ENCODE data around the gene ADCYAP1.
"Not testable (repeated sequence)": the region's sequence is repeated elsewhere in the genome, so short reads cannot be mapped to it uniquely, and the experiment has no call there.

The ADCYAP1 gene

DNA sequence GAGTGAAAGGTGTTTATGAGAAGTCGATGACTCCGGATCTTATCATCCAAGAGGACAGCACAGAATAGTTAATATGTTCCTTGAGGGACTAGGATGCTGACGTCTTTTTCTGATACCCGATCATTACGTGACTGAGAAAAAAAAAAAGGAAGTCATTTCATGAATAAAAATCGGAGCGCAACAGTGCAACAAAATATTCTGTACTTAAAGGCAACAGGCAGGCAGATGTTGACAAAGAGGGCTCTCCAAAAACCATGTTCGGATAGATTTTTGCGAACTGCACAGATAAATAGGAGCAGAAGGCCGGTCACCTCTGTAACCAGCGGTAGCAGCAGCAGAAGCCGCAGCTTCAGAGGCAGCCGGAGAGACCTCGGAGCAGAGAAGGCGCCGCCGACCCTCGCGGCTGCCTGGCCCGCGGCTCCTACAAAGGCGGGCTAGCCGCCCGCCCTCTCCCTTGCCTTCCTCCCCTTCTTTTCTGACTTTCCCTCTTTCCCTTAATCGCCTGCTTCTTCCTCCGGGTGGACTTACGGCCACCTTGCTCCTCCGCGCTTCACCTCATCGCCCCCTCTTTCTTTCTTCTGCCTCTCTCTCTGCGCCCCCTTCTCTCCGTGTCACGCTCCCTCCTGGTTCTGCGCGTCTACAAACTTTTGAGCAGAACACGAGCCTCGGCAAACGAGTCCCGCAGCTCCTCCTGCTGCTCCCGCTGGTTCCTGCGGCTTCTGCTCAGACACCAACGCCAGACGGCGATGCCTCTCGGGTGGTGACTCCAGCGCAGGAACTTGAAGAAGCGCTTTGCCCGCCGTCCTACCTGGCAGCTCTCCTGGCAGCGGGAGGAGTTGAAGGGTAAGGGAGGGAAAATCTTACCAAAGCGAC is at the start of gene ADCYAP1:
Gene ADCYAP1, plus strand, starts transcription at position 654 of the 873 bp plus-strand sequence. CDS start 516 bp downstream, outside the sequence.
- no peak for DNase-seq

- DNase-seq = no peak
Observed at GRCh38 chr18:857986-858385, 46.7 kb upstream of the ADCYAP1 start.

GRCh38 chr18:864872-865273 is 39.8 kb upstream of the ADCYAP1 start:
- DNase-seq = peak; percentile 71

DNA sequence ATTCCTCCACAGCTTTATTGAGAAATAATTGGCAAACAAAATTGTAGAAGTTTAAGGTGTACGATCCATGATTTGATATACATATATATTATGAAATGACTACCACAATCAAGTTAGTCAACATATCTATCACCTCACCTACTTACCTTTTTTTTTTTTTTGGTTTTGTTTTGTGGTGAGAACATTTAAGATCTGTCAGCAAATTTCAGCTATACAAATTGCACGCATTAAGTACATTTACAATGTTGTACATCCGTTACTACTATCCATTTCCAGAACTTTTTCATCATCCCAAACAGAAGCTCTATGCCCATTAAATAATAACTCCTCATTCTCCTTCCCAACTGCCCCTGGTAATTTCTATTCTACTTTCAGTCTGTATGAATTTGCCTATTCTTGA is 37.4 kb upstream of the ADCYAP1 start:
- no peak for DNase-seq

GRCh38 chr18:873426-873825 is 31.2 kb upstream of the ADCYAP1 start:
- not testable (repeated sequence) for DNase-seq

DNA sequence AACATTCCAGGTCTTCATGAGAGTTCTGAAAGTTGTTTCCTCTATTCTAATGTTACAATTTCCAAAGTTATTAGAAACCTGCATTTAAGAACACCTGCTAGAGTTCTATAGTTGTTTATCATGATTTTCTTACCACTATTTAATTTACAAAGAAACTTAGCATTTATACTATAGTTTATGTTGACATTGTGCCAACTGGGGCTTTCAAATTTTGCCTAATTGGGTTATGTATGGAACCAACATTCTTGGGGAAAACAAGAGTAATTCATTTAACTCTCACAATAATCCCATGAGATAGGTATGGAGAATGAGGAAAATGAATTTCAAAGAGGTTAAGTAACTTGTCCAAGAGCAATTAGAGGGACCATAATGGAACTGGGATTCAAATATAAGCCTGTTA is 28.8 kb upstream of the ADCYAP1 start:
- no peak for DNase-seq

DNA sequence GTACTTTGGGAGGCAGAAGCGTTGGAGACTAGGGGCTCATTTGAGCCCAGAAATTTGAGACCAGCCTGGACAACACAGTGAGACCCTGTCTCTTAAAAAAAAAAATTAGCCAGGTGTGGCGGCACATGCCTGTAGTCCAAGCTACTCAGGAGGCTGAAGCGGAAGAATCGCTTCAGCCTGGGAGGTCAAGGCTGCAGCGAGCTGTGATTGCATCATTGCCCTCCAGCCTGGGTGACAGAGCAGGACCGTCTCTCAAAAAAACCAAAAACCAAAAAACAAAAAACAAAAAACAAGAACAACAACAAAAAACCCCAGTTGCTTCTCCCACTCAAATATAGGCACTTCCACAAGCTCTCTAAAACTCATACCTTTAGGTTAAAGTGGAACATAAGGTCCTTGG is 27.4 kb upstream of the ADCYAP1 start:
- no peak for DNase-seq

DNA sequence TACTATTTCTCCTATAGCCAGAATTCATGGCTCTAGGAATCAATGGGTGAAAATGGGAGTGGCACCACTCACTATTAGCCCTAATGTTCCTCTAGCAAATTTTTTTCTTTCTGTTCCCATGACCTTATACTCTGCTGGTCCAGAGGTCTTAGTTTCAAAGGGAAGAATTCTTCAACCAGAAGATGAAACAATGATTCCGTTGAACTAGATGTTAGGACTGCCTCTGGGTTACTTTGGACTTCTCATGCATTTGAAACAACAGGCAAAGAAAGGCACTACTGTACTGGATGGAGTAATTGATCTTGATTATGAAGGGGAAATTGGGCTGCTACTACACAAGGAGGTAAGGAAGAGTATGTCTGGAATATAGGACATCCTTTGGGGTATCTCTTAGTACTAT is 18.6 kb upstream of the ADCYAP1 start:
- no peak for DNase-seq

GRCh38 chr18:887716-888115 is 17.0 kb upstream of the ADCYAP1 start:
- DNase-seq = no peak

GRCh38 chr18:892316-892715 is 12.4 kb upstream of the ADCYAP1 start:
- DNase-seq = no peak

- DNase-seq = no peak
Observed at GRCh38 chr18:896315-896714, 8.4 kb upstream of the ADCYAP1 start.

- DNase-seq = no peak
Observed at GRCh38 chr18:901761-902160, 2.9 kb upstream of the ADCYAP1 start.

GRCh38 chr18:902229-902628 is 2.4 kb upstream of the ADCYAP1 start:
- no peak for DNase-seq

DNA sequence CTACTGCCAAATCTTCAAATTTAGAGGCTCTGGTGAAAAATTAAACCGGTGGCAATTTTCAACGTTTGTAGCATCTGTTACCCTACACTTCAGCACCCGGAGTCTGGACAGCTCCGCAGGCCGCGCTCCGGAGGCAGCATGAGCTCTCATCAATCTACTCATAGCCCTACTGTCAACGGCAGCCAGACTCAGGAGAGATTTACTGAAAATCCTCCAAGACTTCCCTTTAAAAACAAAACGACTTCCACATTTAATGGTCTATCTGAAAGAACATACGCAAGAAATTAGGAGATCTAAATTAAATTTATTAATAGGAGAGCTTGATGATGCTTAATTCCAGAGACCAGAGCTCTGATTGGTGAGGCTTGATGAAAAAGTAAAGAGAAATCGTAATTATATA is 970 bp upstream of the ADCYAP1 start:
- peak; percentile 63 for DNase-seq

GRCh38 chr18:905307-905947 is 756 bp downstream of the ADCYAP1 start:
- DNase-seq = no peak

- DNase-seq = no peak
Observed at GRCh38 chr18:905948-906415, 1.3 kb downstream of the ADCYAP1 start.

DNA sequence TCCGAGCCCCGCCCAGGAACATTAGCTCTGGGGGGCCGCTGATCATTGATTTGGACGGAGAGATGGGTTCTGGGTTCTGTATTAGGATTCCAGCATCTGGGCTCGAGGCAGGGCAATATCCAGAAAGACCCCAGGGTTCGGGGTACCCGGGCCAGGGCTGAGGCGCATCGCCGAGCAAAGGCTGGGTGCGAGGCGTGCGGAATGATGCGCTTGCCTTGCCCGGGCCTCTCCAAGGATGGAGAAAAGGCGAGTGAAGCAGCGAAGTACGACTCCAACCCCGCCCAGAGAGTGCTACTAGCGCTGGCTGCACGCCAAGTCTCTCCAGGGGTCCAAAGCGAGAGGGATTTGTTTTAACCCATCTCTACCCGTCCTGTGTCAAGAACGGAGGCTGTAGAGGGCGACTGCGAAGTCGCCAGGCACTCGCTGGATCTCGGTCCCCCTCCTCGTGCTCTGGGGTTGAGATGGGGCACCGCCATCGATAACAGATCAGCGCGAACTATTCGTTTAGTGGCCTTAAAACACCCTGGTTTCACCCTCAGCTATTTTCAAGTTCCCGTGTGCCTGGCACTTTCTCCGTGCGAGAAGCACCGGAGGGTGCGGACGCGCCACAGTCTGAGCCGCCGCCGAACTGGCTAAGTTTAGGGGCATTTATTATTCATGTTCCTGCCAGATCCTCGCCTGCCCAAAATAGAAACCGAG is 1.9 kb downstream of the ADCYAP1 start:
- DNase-seq = no peak

GRCh38 chr18:907115-907884 is 2.6 kb downstream of the ADCYAP1 start:
- peak; percentile 20 for DNase-seq

GRCh38 chr18:907885-908757 is 3.5 kb downstream of the ADCYAP1 start:
- no peak for DNase-seq

- no peak for DNase-seq
Observed at GRCh38 chr18:908758-909724, 4.4 kb downstream of the ADCYAP1 start.

DNA sequence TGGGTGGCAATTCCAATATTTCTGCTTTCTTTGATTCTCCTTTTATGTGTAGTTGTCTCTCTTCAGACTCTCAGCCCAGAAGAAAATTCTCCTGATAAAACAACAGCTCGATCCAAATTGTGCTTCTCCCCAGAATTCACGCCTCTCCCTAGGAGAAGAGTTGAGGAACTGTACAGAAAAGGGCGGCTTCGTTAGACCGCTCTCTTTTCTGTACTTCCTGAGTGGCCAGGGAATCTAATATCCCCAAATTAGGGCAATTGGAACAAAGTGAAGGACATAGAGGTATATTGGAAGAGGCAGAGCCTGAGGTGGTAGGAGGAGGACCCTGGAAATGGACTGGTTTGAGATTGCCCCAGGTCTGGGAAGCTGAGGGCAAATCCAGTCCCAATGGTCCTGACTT is 5.6 kb downstream of the ADCYAP1 start:
- DNase-seq = no peak

Data from activated CD4-positive, alpha-beta T cell treated with anti-CD3 and anti-CD28 coated beads, Interleukin-2, Interleukin-6, amounts not matched to agents 100 ng/mL and 50 ng/mL, durations not matched to agents 16 hours and 8 hours (primary cell).